HepG2 (cell line): ENCODE results near the gene ETS2. TPM values are rescaled to one million over a fixed set of nuclear protein-coding genes. Genes with fewer than 3 reads are reported as not detected.

Experiments used
- ATAC-seq: fragments of 200-7000 bp; cut with Tn5 transposase; 3 replicates; pipeline ENCODE4 v1.9.1; 2020; ENCODE audit warnings: mild to moderate bottlenecking, moderate library complexity
- BruUV-seq: library from RNA; stranded (reverse); fragments of 400-500 nt; replicated peaks from 2 replicates; lab custom pipeline; 2021; lab: Mats Ljungman, UMichigan
- CTCF ChIA-PET: fragments of 300-600 bp; formaldehyde crosslinking; extraction: SDS; loops from one replicate; lab custom pipeline; 2021; ENCODE audit warnings: low total read pairs, inconsistent platforms, low intra/inter-chr PET ratio; lab: Yijun Ruan, JAX
- POLR2A ChIA-PET: fragments of 350-600 bp; sonication (Branson Sonifier 250); formaldehyde crosslinking; loops from one replicate; lab custom pipeline; 2020; ENCODE audit warnings: antibody characterized with exemption, inconsistent platforms; lab: Yijun Ruan, JAX
- DNase-seq: peaks from one replicate; pipeline ENCODE4 v3.0.0-alpha.2; 2015; ENCODE audit warnings: low spot score
- FAIRE-seq: peaks from 3 replicates; lab custom pipeline; 2011; peaks lifted over from hg19 to GRCh38; lab: Jason Lieb, UNC
- H2AFZ ChIP-seq: one replicate; pipeline ENCODE4 v1.6.1; 2011; ENCODE audit warnings: low read length, inconsistent platforms
- H3K27ac ChIP-seq: fragments of 300-600 bp; 3 replicates; pipeline ENCODE4 v1.8.0; 2011; ENCODE audit warnings: mixed run types, mild to moderate bottlenecking, mixed read lengths, low read length, inconsistent platforms; ENCODE audit not compliant: insufficient read depth; ENCODE audit errors: extremely low read length
- H3K27me3 ChIP-seq, 2 experiments: fragments of 200-600 bp in 1 of 2; 2 replicates in 1 of 2; 3 replicates in 1 of 2; pipeline versions ENCODE4 v1.6.0 to v1.8.0; 2011; ENCODE audit warnings: low read length in 2 of 2, mild to moderate bottlenecking in 2 of 2, moderate library complexity in 2 of 2, inconsistent platforms in 1 of 2; ENCODE audit not compliant: insufficient read depth in 2 of 2, control insufficient read depth in 1 of 2
- H3K36me3 ChIP-seq, 2 experiments: fragments of 200-600 bp in 1 of 2; replicated peaks in 1 of 2; 2 replicates in 1 of 2; 3 replicates in 1 of 2; pipeline versions ENCODE4 v1.5.1 to v1.8.0; 2011; ENCODE audit warnings: low read length in 2 of 2, inconsistent platforms in 1 of 2; ENCODE audit not compliant: insufficient read depth in 2 of 2, control insufficient read depth in 1 of 2
- H3K4me1 ChIP-seq: 2 replicates; pipeline ENCODE4 v1.5.1; 2012; ENCODE audit warnings: low read length, inconsistent platforms; ENCODE audit not compliant: insufficient read depth
- H3K4me2 ChIP-seq: 2 replicates; pipeline ENCODE4 v1.6.0; 2011; ENCODE audit warnings: low read depth, low read length, inconsistent platforms
- H3K4me3 ChIP-seq, 3 experiments: fragments of 200-600 bp in 1 of 3; sonication (generic), shearing (Covaris generic) in 1 of 3; replicated peaks in 1 of 3; 2 replicates each; pipeline ENCODE4 v1.5.1; 2011 to 2016; ENCODE audit warnings: low read length in 3 of 3, inconsistent platforms in 2 of 3, low read depth in 2 of 3, mild to moderate bottlenecking in 2 of 3, control low read depth in 1 of 3, mixed read lengths in 1 of 3; ENCODE audit not compliant: insufficient read depth in 1 of 3
- H3K79me2 ChIP-seq: one replicate; pipeline ENCODE4 v1.6.1; 2011; ENCODE audit warnings: low read length, inconsistent platforms; ENCODE audit not compliant: insufficient read depth
- H3K9ac ChIP-seq: 2 replicates; pipeline ENCODE4 v1.6.0; 2011; ENCODE audit warnings: mild to moderate bottlenecking, low read depth, low read length, inconsistent platforms; ENCODE audit not compliant: insufficient read depth
- H3K9me3 ChIP-seq: 2 replicates; pipeline ENCODE4 v1.5.1; 2012; ENCODE audit warnings: mild to moderate bottlenecking, low read length
- H4K20me1 ChIP-seq: 2 replicates; pipeline ENCODE4 v1.6.0; 2011; ENCODE audit warnings: inconsistent platforms, mild to moderate bottlenecking, low read length, moderate library complexity; ENCODE audit not compliant: insufficient read depth
- ATAD3A ChIP-seq: sonication (generic); formaldehyde crosslinking; IDR thresholded peaks from 2 replicates; pipeline ENCODE4 v1.4.0; 2020; ENCODE audit warnings: missing genetic modification reagents
- CCDC6 ChIP-seq: sonication (generic); formaldehyde crosslinking; IDR thresholded peaks from 2 replicates; pipeline ENCODE4 v1.8.1; 2022; ENCODE audit warnings: mild to moderate bottlenecking, missing genetic modification reagents, moderate library complexity
- CENPT ChIP-seq: sonication (generic); formaldehyde crosslinking; IDR thresholded peaks from 2 replicates; pipeline ENCODE4 v1.8.0; 2022; ENCODE audit warnings: low read depth, mild to moderate bottlenecking, moderate library complexity, missing genetic modification reagents
- FOXC1 ChIP-seq: sonication (generic); formaldehyde crosslinking; IDR thresholded peaks from 2 replicates; pipeline ENCODE4 v1.8.0; 2022; ENCODE audit warnings: mild to moderate bottlenecking, missing genetic modification reagents, borderline replicate concordance
- GFI1 ChIP-seq: sonication (generic); formaldehyde crosslinking; IDR thresholded peaks from 2 replicates; pipeline ENCODE4 v1.5.0; 2020; ENCODE audit warnings: missing genetic modification reagents, mild to moderate bottlenecking, borderline replicate concordance
- HIC2 ChIP-seq: sonication (generic); formaldehyde crosslinking; IDR thresholded peaks from 2 replicates; pipeline ENCODE4 v1.9.0; 2022; ENCODE audit warnings: low read depth, missing genetic modification reagents
- HMG20A ChIP-seq: IDR thresholded peaks from 2 replicates; pipeline ENCODE4 v1.6.1; 2016; ENCODE audit warnings: borderline replicate concordance
- KLF12 ChIP-seq: sonication (generic); formaldehyde crosslinking; IDR thresholded peaks from 2 replicates; pipeline ENCODE4 v1.4.0; 2020; ENCODE audit warnings: missing genetic modification reagents, borderline replicate concordance
- SNAPC4 ChIP-seq: sonication (generic); formaldehyde crosslinking; IDR thresholded peaks from 2 replicates; pipeline ENCODE4 v1.4.0; 2020; ENCODE audit warnings: mild to moderate bottlenecking, missing genetic modification reagents
- ZNF10 ChIP-seq: sonication (generic); formaldehyde crosslinking; IDR thresholded peaks from 2 replicates; pipeline ENCODE4 v1.4.0; 2020; ENCODE audit warnings: mild to moderate bottlenecking, low read depth, missing genetic modification reagents, borderline replicate concordance
- ZNF20 ChIP-seq: sonication (generic); formaldehyde crosslinking; IDR thresholded peaks from 2 replicates; pipeline ENCODE4 v1.4.0; 2020; ENCODE audit warnings: mild to moderate bottlenecking, moderate library complexity, missing genetic modification reagents
- ZNF431 ChIP-seq: sonication (generic); formaldehyde crosslinking; IDR thresholded peaks from 2 replicates; pipeline ENCODE4 v1.9.0; 2022; ENCODE audit warnings: missing genetic modification reagents, low read depth, mild to moderate bottlenecking, borderline replicate concordance
- ZNF580 ChIP-seq: IDR thresholded peaks from 2 replicates; pipeline ENCODE4 v1.6.1; 2016; ENCODE audit warnings: low read depth, borderline replicate concordance
- ZNF724P ChIP-seq: sonication (generic); formaldehyde crosslinking; IDR thresholded peaks from 2 replicates; pipeline ENCODE4 v1.8.0; 2022; ENCODE audit warnings: missing genetic modification reagents, borderline replicate concordance
- WGBS: methylation state at CpG from one replicate; pipeline ENCODE4 v1.1.6; 2017; ENCODE audit warnings: low lambda C conversion rate; 5-methylcytosine and 5-hydroxymethylcytosine counted together
- in situ Hi-C: cut with HindIII; loops from 2 replicates; pipeline ENCODE4 v1.10.0; 2017; ENCODE audit warnings: low pct_unique_long_range_greater_than_20kb; ENCODE audit not compliant: extremely low pct_ligation_motif_present
- intact Hi-C: fragments of 100-400 bp; cut with micrococcal nuclease; formaldehyde crosslinking; loops from one replicate; pipeline ENCODE4 v1.10.0; 2022; ENCODE audit not compliant: unreplicated experiment
- polyA plus RNA-seq, 8 experiments: library from polyadenylated mRNA; depleted of rRNA in 3 of 8; stranded (reverse) in 7 of 8; unstranded in 1 of 8; fragments of >200 nt; fragmentation: Illumina TruSeq in 4 of 8; extraction: Trizol in 4 of 8; gene quantifications; 2 replicates each; pipeline versions ENCODE4 v1.2.1 to v1.2.3, GENCODE V29; 2011 to 2016; ENCODE audit warnings: low read depth in 4 of 8, missing spikeins in 1 of 8, mixed read lengths in 1 of 8; ENCODE audit not compliant: insufficient read depth in 1 of 8
- total RNA-seq, 5 experiments: library from RNA; depleted of rRNA; stranded (reverse); fragments of >200 nt; fragmentation: Illumina TruSeq; extraction: Trizol; gene quantifications; 2 replicates each; pipeline ENCODE4 v1.2.3, GENCODE V29; 2016; ENCODE audit warnings: low read depth in 1 of 5
- TF ChIP-seq, protein P1 (sequence below): sonication (generic); formaldehyde crosslinking; IDR thresholded peaks from 2 replicates; pipeline ENCODE4 v1.8.0; 2022; ENCODE audit warnings: missing genetic modification reagents, mild to moderate bottlenecking, inconsistent platforms, borderline replicate concordance

Gene ETS2
- total and polyA plus RNA-seq, 2 of the 13 experiments (the other 11 are each of a cell fraction or from before 2014, with no cell fraction given): 24.6 to 64.4 TPM

DNA sequence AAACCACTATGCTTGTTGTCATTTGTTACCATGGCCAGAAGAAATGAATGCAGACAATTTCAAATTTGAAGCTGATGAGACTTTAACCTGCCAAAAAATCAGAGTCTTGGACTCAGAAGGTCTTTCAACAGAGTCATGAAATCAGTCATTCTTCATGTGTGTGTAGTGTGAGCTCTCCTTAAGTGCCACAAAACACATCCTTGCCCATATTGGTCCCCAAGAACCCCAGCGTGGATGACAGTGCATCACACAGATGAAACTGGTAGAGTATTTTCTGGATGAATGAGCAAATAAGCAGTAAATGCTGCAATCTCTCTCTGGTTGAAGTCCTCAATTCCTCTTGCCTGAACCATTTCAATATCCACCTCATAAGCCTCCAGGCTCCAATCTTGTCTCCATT lies 28.7 kb upstream of the ETS2 start (continued):
- TF ChIP-seq GFI1 (CRISPR knock-in tag) (no peak), ZNF724P (no peak), ZNF10 (no peak), KLF12 (CRISPR knock-in tag) (no peak), CENPT (CRISPR knock-in tag) (no peak), FOXC1 (CRISPR knock-in tag) (no peak)

- no peak for ATAC-seq
- ChIA-PET CTCF (no interaction called here), POLR2A (no interaction called here)
- no peak overlapping the region for H3K4me2 ChIP-seq
- peaks cover 39% of the 10 kb centered on the region for H3K4me1 ChIP-seq
- peaks cover 3 to 21% of the 10 kb centered on the region in 2 experiments; a peak in 4 of 5 replicates for H3K27me3 ChIP-seq
- no peak for FAIRE-seq
- no peak overlapping the region for H3K27ac ChIP-seq
- no peak overlapping the region for H3K4me3 ChIP-seq
- H3K79me2 ChIP-seq: no peaks in the 10 kb centered on the region
- H3K36me3 ChIP-seq: no peaks in the 10 kb centered on the region
- 23% methylated on average over 5 of the region's 5 CpGs for WGBS
- H4K20me1 ChIP-seq: no peaks in the 10 kb centered on the region
- intact Hi-C loops: no loop called here
- in situ Hi-C loops: no loop called here
- DNase-seq: no peak
- BruUV-seq: no TSS peak
- H3K9me3 ChIP-seq: peaks cover 11% of the 10 kb centered on the region
- no peak overlapping the region for H3K9ac ChIP-seq
- H2AFZ ChIP-seq: no peak overlapping the region
- TF ChIP-seq ATAD3A (CRISPR knock-in tag): no peak
- TF ChIP-seq ZNF580 (CRISPR knock-in tag): no peak
- TF ChIP-seq ZNF20 (CRISPR knock-in tag): no peak
- no peak for TF ChIP-seq HIC2 (CRISPR knock-in tag)
- TF ChIP-seq SNAPC4: no peak
- TF ChIP-seq, protein P1, sequence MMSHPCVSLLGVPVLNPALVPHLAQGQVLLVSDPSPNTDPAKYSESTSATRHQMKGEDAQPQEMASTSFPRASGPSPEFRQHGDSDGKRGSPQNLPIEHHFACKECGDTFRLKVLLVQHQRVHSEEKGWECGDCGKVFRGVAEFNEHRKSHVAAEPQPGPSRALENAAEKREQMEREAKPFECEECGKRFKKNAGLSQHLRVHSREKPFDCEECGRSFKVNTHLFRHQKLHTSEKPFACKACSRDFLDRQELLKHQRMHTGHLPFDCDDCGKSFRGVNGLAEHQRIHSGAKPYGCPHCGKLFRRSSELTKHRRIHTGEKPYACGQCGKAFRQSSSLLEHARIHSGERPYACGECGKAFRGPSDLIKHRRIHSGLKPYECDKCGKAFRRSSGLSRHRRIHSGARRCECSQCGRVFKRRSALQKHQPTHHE (CRISPR knock-in tag): no peak
- TF ChIP-seq ZNF431 (CRISPR knock-in tag): no peak
- no peak for TF ChIP-seq HMG20A (CRISPR knock-in tag)
- TF ChIP-seq CCDC6: no peak
Observed at GRCh38 chr21:38777531-38777930, 28.2 kb upstream of the ETS2 start.
